T47D (cell line): Measurements from ENCODE around the gene ALG11.

ENCODE experiments used
- DNase-seq, 2 experiments: peaks; one replicate each; pipeline versions ENCODE4 v3.0.0 to v3.0.0-alpha.2; 2011 to 2012; ENCODE audit warnings: low read depth in 1 of 2, low spot score in 1 of 2
- JUND ChIP-seq: IDR thresholded peaks from 2 replicates; pipeline ENCODE4 v1.6.1; 2012; ENCODE audit warnings: low read depth
- in situ Hi-C: cut with HindIII; loops from 2 replicates; pipeline ENCODE4 v1.10.0; 2016; ENCODE audit warnings: low sequenced_read_pairs, low pct_unique_long_range_greater_than_20kb

The ALG11 gene

GRCh38 chr13:52061587-52061986, 49.4 kb downstream of the ALG11 start:
- in situ Hi-C loops: no loop called here
- DNase-seq: no peak
- no peak for TF ChIP-seq JUND

- in situ Hi-C loops: no loop called here
- TF ChIP-seq JUND: no peak
- no peak for DNase-seq
Observed at GRCh38 chr13:52067237-52067636, 55.0 kb downstream of the ALG11 start.

- DNase-seq: peak; percentile 25 to 42
- no peak for TF ChIP-seq JUND
- in situ Hi-C loops: no loop called here
Observed at GRCh38 chr13:52070929-52071523, 58.8 kb downstream of the ALG11 start.
